Retina (tissue), 1 donor: ENCODE measurements around the gene HSD17B12.

Experiments used
- DNase-seq: peaks from one replicate; pipeline ENCODE4 v3.0.0-alpha.2; 2016

HSD17B12 gene

GRCh38 chr11:43688394-43688793, 7.9 kb downstream of the HSD17B12 start:
- no peak for DNase-seq

GRCh38 chr11:43689167-43689566, 8.6 kb downstream of the HSD17B12 start:
- DNase-seq = no peak

- no peak for DNase-seq
Measured at GRCh38 chr11:43690929-43691725, 10.6 kb downstream of the HSD17B12 start.

GRCh38 chr11:43691806-43692205, 11.3 kb downstream of the HSD17B12 start:
- no peak for DNase-seq

GRCh38 chr11:43693069-43693468, 12.5 kb downstream of the HSD17B12 start:
- DNase-seq = no peak

- DNase-seq = no peak
Measured at GRCh38 chr11:43693731-43694130, 13.2 kb downstream of the HSD17B12 start.

- DNase-seq = no peak
Measured at GRCh38 chr11:43694477-43694876, 13.9 kb downstream of the HSD17B12 start.

GRCh38 chr11:43697679-43698078, 17.1 kb downstream of the HSD17B12 start:
- no peak for DNase-seq

- no peak for DNase-seq
Measured at GRCh38 chr11:43699870-43700269, 19.3 kb downstream of the HSD17B12 start.

- no peak for DNase-seq
Measured at GRCh38 chr11:43706631-43707030, 26.1 kb downstream of the HSD17B12 start.

GRCh38 chr11:43708776-43709175, 28.2 kb downstream of the HSD17B12 start:
- DNase-seq = no peak

GRCh38 chr11:43709689-43710088, 29.2 kb downstream of the HSD17B12 start:
- no peak for DNase-seq

GRCh38 chr11:43712676-43713075, 32.1 kb downstream of the HSD17B12 start:
- no peak for DNase-seq

GRCh38 chr11:43718373-43718772, 37.8 kb downstream of the HSD17B12 start:
- DNase-seq = no peak

- DNase-seq = no peak
Measured at GRCh38 chr11:43723617-43724016, 43.1 kb downstream of the HSD17B12 start.

GRCh38 chr11:43732225-43732624, 51.7 kb downstream of the HSD17B12 start:
- no peak for DNase-seq

- DNase-seq = no peak
Measured at GRCh38 chr11:43734256-43734655, 53.7 kb downstream of the HSD17B12 start.

GRCh38 chr11:43735115-43735514, 54.6 kb downstream of the HSD17B12 start:
- no peak for DNase-seq

- peak; percentile 12 for DNase-seq
Measured at GRCh38 chr11:43735961-43736360, 55.4 kb downstream of the HSD17B12 start.

- DNase-seq = peak; percentile 52
Measured at GRCh38 chr11:43736502-43737200, 56.1 kb downstream of the HSD17B12 start.

- DNase-seq = no peak
Measured at GRCh38 chr11:43737201-43737590, 56.7 kb downstream of the HSD17B12 start.

- DNase-seq = no peak
Measured at GRCh38 chr11:43738600-43739409, 58.3 kb downstream of the HSD17B12 start.

GRCh38 chr11:43746670-43747069, 66.1 kb downstream of the HSD17B12 start:
- no peak for DNase-seq
